GM21529 (cell line): Measurements from ENCODE around the gene FAT1.

Experiments used
- ATAC-seq: cut with Tn5 transposase; IDR thresholded peaks from one replicate; pipeline ENCODE4 v1.9.1; 2021; ENCODE audit not compliant: unreplicated experiment

Gene FAT1

GRCh38 chr4:186752325-186752724, 28.7 kb upstream of the FAT1 start:
- no peak for ATAC-seq

- ATAC-seq: no peak
These were observed 26.1 kb upstream of the FAT1 start for GRCh38 chr4:186749611-186750281.

GRCh38 chr4:186746581-186746980, 22.9 kb upstream of the FAT1 start:
- no peak for ATAC-seq

- ATAC-seq: no peak
These were observed 19.6 kb upstream of the FAT1 start for GRCh38 chr4:186743261-186743660.

GRCh38 chr4:186740822-186741221, 17.2 kb upstream of the FAT1 start:
- no peak for ATAC-seq

GRCh38 chr4:186739802-186740434, 16.3 kb upstream of the FAT1 start:
- no peak for ATAC-seq

- no peak for ATAC-seq
These were observed 15.7 kb upstream of the FAT1 start for GRCh38 chr4:186739317-186739716.

GRCh38 chr4:186738421-186738820, 14.8 kb upstream of the FAT1 start:
- no peak for ATAC-seq

- ATAC-seq: no peak
These were observed 13.8 kb upstream of the FAT1 start for GRCh38 chr4:186737427-186737826.

GRCh38 chr4:186736466-186736865, 12.8 kb upstream of the FAT1 start:
- no peak for ATAC-seq

GRCh38 chr4:186734251-186734650, 10.6 kb upstream of the FAT1 start:
- no peak for ATAC-seq

GRCh38 chr4:186733778-186734177, 10.1 kb upstream of the FAT1 start:
- no peak for ATAC-seq

GRCh38 chr4:186730621-186731020, 7.0 kb upstream of the FAT1 start:
- ATAC-seq: no peak

- ATAC-seq: no peak
These were observed 6.2 kb upstream of the FAT1 start for GRCh38 chr4:186729856-186730255.

GRCh38 chr4:186728631-186729271, 5.1 kb upstream of the FAT1 start:
- ATAC-seq: no peak

- ATAC-seq: no peak
These were observed 4.4 kb upstream of the FAT1 start for GRCh38 chr4:186727977-186728519.

GRCh38 chr4:186727169-186727976, 3.7 kb upstream of the FAT1 start:
- no peak for ATAC-seq

GRCh38 chr4:186726426-186727168, 2.9 kb upstream of the FAT1 start:
- no peak for ATAC-seq

GRCh38 chr4:186725469-186726425, 2.1 kb upstream of the FAT1 start:
- no peak for ATAC-seq
